Measurements from ENCODE around the gene TOB2. TPM values are rescaled to one million over a fixed set of nuclear protein-coding genes. Genes with fewer than 3 reads are reported as not detected.
A peak's percentile ranks its signal among the peaks of the same experiment; 100 is the strongest.

TOB2 gene
- total and polyA plus RNA-seq, 3 experiments from 2014 or later = 24.8 to 59.8 (median 56.4) TPM

- Histone ChIP-seq H3K27me3 (ENCODE audit: insufficient read depth, low read length, poor library complexity, severe bottlenecking) (no peaks in the 10 kb centered on the region), H3K4me3 (ENCODE audit: low read length) (no peak overlapping the region), H3K27ac (ENCODE audit: low read depth, low read length) (no peak overlapping the region), H3K36me3 (ENCODE audit: insufficient read depth, low read length) (no peaks in the 10 kb centered on the region), H3K4me1 (ENCODE audit: insufficient read depth, low read length) (no peaks in the 10 kb centered on the region), H3K9me3 (ENCODE audit: low read length) (no peaks in the 10 kb centered on the region)
- H3K4me3 Mint-ChIP-seq = no peak overlapping the region
- H3K27ac Mint-ChIP-seq = peak overlapping the region in 5 of 8 donors; percentile 29 to 68 (median 64)
- CTCF ChIA-PET = interaction anchor here (1.2 to 2.3 kb wide), 2 partner anchors 44 to 78 kb away, joined by 4 to 7 read pairs; no protein-coding TSS in a partner anchor
- H3K27me3 Mint-ChIP-seq = no peaks in the 10 kb centered on the region
- POLR2A ChIA-PET = no interaction called here
- no peak for DNase-seq
- peaks cover 29 to 71% (median 42%) of the 10 kb centered on the region in 3 donors for H3K4me1 Mint-ChIP-seq
- H3K36me3 Mint-ChIP-seq = peaks cover 0 to 23% (median 0%) of the 10 kb centered on the region in 3 donors
- H3K9me3 Mint-ChIP-seq = no peaks in the 10 kb centered on the region
Observed at GRCh38 chr22:41482319-41482935, 35.8 kb upstream of the TOB2 start.

GRCh38 chr22:41481925-41482318, 35.3 kb upstream of the TOB2 start:
- H3K27me3 ChIP-seq (ENCODE audit: insufficient read depth, low read length, poor library complexity, severe bottlenecking) = no peaks in the 10 kb centered on the region
- no peak overlapping the region for H3K4me3 Mint-ChIP-seq
- no peaks in the 10 kb centered on the region for H3K27me3 Mint-ChIP-seq
- ChIA-PET CTCF (interaction anchor here (1.2 to 2.3 kb wide), 2 partner anchors 44 to 78 kb away, joined by 4 to 7 read pairs; no protein-coding TSS in a partner anchor), POLR2A (no interaction called here)
- DNase-seq = no peak
- no peaks in the 10 kb centered on the region for H3K36me3 ChIP-seq (ENCODE audit: insufficient read depth, low read length)
- H3K27ac ChIP-seq (ENCODE audit: low read depth, low read length) = no peak overlapping the region
- no peaks in the 10 kb centered on the region for H3K4me1 ChIP-seq (ENCODE audit: insufficient read depth, low read length)
- peak overlapping the region in 1 of 8 donors; percentile 22 for H3K27ac Mint-ChIP-seq
- no peak overlapping the region for H3K4me3 ChIP-seq (ENCODE audit: low read length)
- H3K9me3 ChIP-seq (ENCODE audit: low read length) = no peaks in the 10 kb centered on the region
- H3K4me1 Mint-ChIP-seq = peaks cover 25 to 66% (median 37%) of the 10 kb centered on the region in 3 donors
- no peaks in the 10 kb centered on the region for H3K9me3 Mint-ChIP-seq
- peaks cover 0 to 20% (median 0%) of the 10 kb centered on the region in 3 donors for H3K36me3 Mint-ChIP-seq

- no peak for DNase-seq
- Mint-ChIP-seq H3K4me3 (no peak overlapping the region), H3K27ac (peak overlapping the region in 1 of 8 donors; percentile 22), H3K9me3 (no peaks in the 10 kb centered on the region), H3K27me3 (no peaks in the 10 kb centered on the region), H3K36me3 (peaks cover 0 to 21% (median 0%) of the 10 kb centered on the region in 3 donors), H3K4me1 (peaks cover 23 to 61% (median 36%) of the 10 kb centered on the region in 3 donors)
- Histone ChIP-seq H3K27ac (ENCODE audit: low read depth, low read length) (no peak overlapping the region), H3K36me3 (ENCODE audit: insufficient read depth, low read length) (no peaks in the 10 kb centered on the region), H3K4me3 (ENCODE audit: low read length) (no peak overlapping the region), H3K4me1 (ENCODE audit: insufficient read depth, low read length) (no peaks in the 10 kb centered on the region), H3K9me3 (ENCODE audit: low read length) (no peaks in the 10 kb centered on the region), H3K27me3 (ENCODE audit: insufficient read depth, low read length, poor library complexity, severe bottlenecking) (no peaks in the 10 kb centered on the region)
- ChIA-PET POLR2A (no interaction called here), CTCF (interaction anchor here (1.2 to 2.3 kb wide), 2 partner anchors 45 to 77 kb away, joined by 4 to 7 read pairs; no protein-coding TSS in a partner anchor)
Observed at GRCh38 chr22:41481131-41481830, 34.7 kb upstream of the TOB2 start.

- Mint-ChIP-seq H3K36me3 (peaks cover 0 to 21% (median 0%) of the 10 kb centered on the region in 3 donors), H3K27ac (no peak overlapping the region), H3K4me1 (peaks cover 20 to 59% (median 31%) of the 10 kb centered on the region in 3 donors), H3K4me3 (peak overlapping the region in 1 of 7 donors; percentile 6), H3K27me3 (no peaks in the 10 kb centered on the region), H3K9me3 (no peaks in the 10 kb centered on the region)
- no peaks in the 10 kb centered on the region for H3K36me3 ChIP-seq (ENCODE audit: insufficient read depth, low read length)
- no peak overlapping the region for H3K27ac ChIP-seq (ENCODE audit: low read depth, low read length)
- H3K4me1 ChIP-seq (ENCODE audit: insufficient read depth, low read length) = no peaks in the 10 kb centered on the region
- no peaks in the 10 kb centered on the region for H3K27me3 ChIP-seq (ENCODE audit: insufficient read depth, low read length, poor library complexity, severe bottlenecking)
- CTCF ChIA-PET = interaction anchor here (2.3 kb wide), 1 partner anchor 76 kb away, joined by 7 read pairs; no protein-coding TSS in a partner anchor
- no peaks in the 10 kb centered on the region for H3K9me3 ChIP-seq (ENCODE audit: low read length)
- H3K4me3 ChIP-seq (ENCODE audit: low read length) = no peak overlapping the region
- no peak for DNase-seq
- POLR2A ChIA-PET = no interaction called here
Observed at GRCh38 chr22:41480397-41480735, 33.8 kb upstream of the TOB2 start.

DNA sequence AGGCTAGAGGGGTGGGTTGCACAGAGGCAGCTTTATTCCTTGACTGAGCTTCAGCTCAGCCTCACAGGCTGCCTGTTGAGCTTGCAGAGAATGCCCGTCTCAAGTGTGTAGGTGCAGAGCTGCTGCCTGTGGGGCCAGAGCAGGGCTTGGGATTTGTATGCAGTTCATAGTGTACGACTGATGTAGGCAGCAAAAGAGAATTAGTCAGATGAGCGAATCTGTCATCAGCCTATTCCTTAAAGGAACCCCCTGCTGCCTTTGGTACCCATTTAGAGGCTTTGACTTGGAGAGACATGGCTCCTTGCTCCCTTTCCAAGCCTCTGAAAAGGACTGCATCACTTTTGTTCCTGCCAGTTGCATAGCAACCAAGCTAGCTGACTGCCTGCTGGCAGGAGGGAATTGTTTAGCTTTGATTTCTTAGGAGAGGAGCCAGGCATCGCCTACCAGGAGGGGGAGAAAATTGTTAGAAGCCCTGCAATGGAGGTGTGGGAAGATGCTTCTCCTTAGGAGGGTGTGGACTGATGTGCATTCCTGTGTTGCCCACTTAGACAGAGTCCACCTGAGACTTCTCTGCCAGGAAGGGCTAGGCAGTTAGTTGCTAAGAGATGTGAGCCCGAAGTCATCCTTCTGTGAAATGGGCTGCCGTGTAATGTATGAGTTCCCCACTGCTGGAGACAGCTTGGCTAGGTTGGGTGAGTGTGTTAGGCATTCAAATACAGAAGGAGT, 33.2 kb upstream of the TOB2 start:
- Mint-ChIP-seq H3K4me1 (peaks cover 21 to 55% (median 31%) of the 10 kb centered on the region in 3 donors), H3K27me3 (no peaks in the 10 kb centered on the region), H3K4me3 (peak overlapping the region in 1 of 7 donors; percentile 6), H3K36me3 (peaks cover 0 to 21% (median 0%) of the 10 kb centered on the region in 3 donors), H3K9me3 (no peaks in the 10 kb centered on the region), H3K27ac (peak overlapping the region in 2 of 8 donors; percentile 54 to 85)
- Histone ChIP-seq H3K27me3 (ENCODE audit: insufficient read depth, low read length, poor library complexity, severe bottlenecking) (no peaks in the 10 kb centered on the region), H3K9me3 (ENCODE audit: low read length) (no peaks in the 10 kb centered on the region), H3K27ac (ENCODE audit: low read depth, low read length) (no peak overlapping the region), H3K4me1 (ENCODE audit: insufficient read depth, low read length) (no peaks in the 10 kb centered on the region), H3K36me3 (ENCODE audit: insufficient read depth, low read length) (no peaks in the 10 kb centered on the region), H3K4me3 (ENCODE audit: low read length) (no peak overlapping the region)
- DNase-seq = no peak
- ChIA-PET POLR2A (no interaction called here), CTCF (interaction anchor here (2.3 kb wide), 1 partner anchor 76 kb away, joined by 7 read pairs; no protein-coding TSS in a partner anchor)

- Histone ChIP-seq H3K27ac (ENCODE audit: low read depth, low read length) (no peak overlapping the region), H3K9me3 (ENCODE audit: low read length) (no peaks in the 10 kb centered on the region), H3K36me3 (ENCODE audit: insufficient read depth, low read length) (no peaks in the 10 kb centered on the region), H3K4me1 (ENCODE audit: insufficient read depth, low read length) (no peaks in the 10 kb centered on the region), H3K27me3 (ENCODE audit: insufficient read depth, low read length, poor library complexity, severe bottlenecking) (no peaks in the 10 kb centered on the region), H3K4me3 (ENCODE audit: low read length) (no peak overlapping the region)
- ChIA-PET POLR2A (no interaction called here), CTCF (interaction anchor here (0.7 to 1.2 kb wide), 2 partner anchors 10 to 75 kb away, joined by 4 to 5 read pairs; partner anchors contain the start of genes ACO2 and PHF5A)
- H3K9me3 Mint-ChIP-seq = no peaks in the 10 kb centered on the region
- no peaks in the 10 kb centered on the region for H3K27me3 Mint-ChIP-seq
- peak overlapping the region in 2 of 8 donors; percentile 40 to 56 for H3K27ac Mint-ChIP-seq
- DNase-seq = no peak
- no peak overlapping the region for H3K4me3 Mint-ChIP-seq
- H3K36me3 Mint-ChIP-seq = peaks cover 0 to 22% (median under 1%) of the 10 kb centered on the region in 3 donors
- peaks cover 20 to 52% (median 29%) of the 10 kb centered on the region in 3 donors for H3K4me1 Mint-ChIP-seq
Observed at GRCh38 chr22:41478891-41479521, 32.4 kb upstream of the TOB2 start.

GRCh38 chr22:41478473-41478872, 31.9 kb upstream of the TOB2 start:
- ChIA-PET POLR2A (no interaction called here), CTCF (interaction anchor here (1.2 to 2.2 kb wide), 2 partner anchors 10 to 75 kb away, joined by 5 to 6 read pairs; partner anchors contain the start of genes ACO2 and PHF5A)
- no peak for DNase-seq
- Mint-ChIP-seq H3K27me3 (no peaks in the 10 kb centered on the region), H3K27ac (peak overlapping the region in 1 of 8 donors; percentile 32), H3K4me3 (no peak overlapping the region), H3K36me3 (peaks cover 0 to 27% (median 3%) of the 10 kb centered on the region in 3 donors), H3K4me1 (peaks cover 21 to 52% (median 31%) of the 10 kb centered on the region in 3 donors), H3K9me3 (no peaks in the 10 kb centered on the region)
- Histone ChIP-seq H3K4me1 (ENCODE audit: insufficient read depth, low read length) (no peaks in the 10 kb centered on the region), H3K27me3 (ENCODE audit: insufficient read depth, low read length, poor library complexity, severe bottlenecking) (no peaks in the 10 kb centered on the region), H3K36me3 (ENCODE audit: insufficient read depth, low read length) (no peaks in the 10 kb centered on the region), H3K9me3 (ENCODE audit: low read length) (no peaks in the 10 kb centered on the region), H3K27ac (ENCODE audit: low read depth, low read length) (no peak overlapping the region), H3K4me3 (ENCODE audit: low read length) (no peak overlapping the region)
